Anterior cingulate cortex (tissue), 58 donors: ENCODE data around the gene PFN3.

Experiments used
- DNase-seq, 58 donors: peaks; one replicate each; lab custom pipeline; 2025; lab: John Stamatoyannopoulos, UW

The PFN3 gene

GRCh38 chr5:177439518-177440053 is 39.1 kb upstream of the PFN3 start:
- DNase-seq = no peak

GRCh38 chr5:177438468-177438867 is 38.0 kb upstream of the PFN3 start:
- DNase-seq = no peak

- DNase-seq = no peak
Measured at GRCh38 chr5:177437623-177438022, 37.2 kb upstream of the PFN3 start.

GRCh38 chr5:177435847-177436536 is 35.5 kb upstream of the PFN3 start:
- no peak for DNase-seq

GRCh38 chr5:177434942-177435738 is 34.7 kb upstream of the PFN3 start:
- DNase-seq = no peak

- no peak for DNase-seq
Measured at GRCh38 chr5:177434437-177434836, 34.0 kb upstream of the PFN3 start.

- no peak for DNase-seq
Measured at GRCh38 chr5:177433658-177434217, 33.3 kb upstream of the PFN3 start.

- DNase-seq = no peak
Measured at GRCh38 chr5:177432839-177433657, 32.6 kb upstream of the PFN3 start.

GRCh38 chr5:177432143-177432838 is 31.8 kb upstream of the PFN3 start:
- DNase-seq = peak in 42 of 58 donors; percentile 10 to 67 (median 40)

GRCh38 chr5:177431317-177432142 is 31.1 kb upstream of the PFN3 start:
- DNase-seq = peak in 11 of 58 donors; percentile 9 to 57 (median 34)

- DNase-seq = no peak
Measured at GRCh38 chr5:177430972-177431316, 30.5 kb upstream of the PFN3 start.

GRCh38 chr5:177430140-177430951 is 29.9 kb upstream of the PFN3 start:
- no peak for DNase-seq

- peak in 7 of 58 donors; percentile 24 to 57 (median 44) for DNase-seq
Measured at GRCh38 chr5:177429248-177430040, 29.0 kb upstream of the PFN3 start.

GRCh38 chr5:177428574-177429217 is 28.2 kb upstream of the PFN3 start:
- no peak for DNase-seq

- DNase-seq = peak in 1 of 58 donors; percentile 18
Measured at GRCh38 chr5:177427919-177428573, 27.6 kb upstream of the PFN3 start.

- DNase-seq = peak in 1 of 58 donors; percentile 16
Measured at GRCh38 chr5:177427211-177427822, 26.9 kb upstream of the PFN3 start.
